ENCODE data around the gene HOPX.
"Not testable (repeated sequence)": the region's sequence is repeated elsewhere in the genome, so short reads cannot be mapped to it uniquely, and the experiment has no call there.

The HOPX gene, protein sequence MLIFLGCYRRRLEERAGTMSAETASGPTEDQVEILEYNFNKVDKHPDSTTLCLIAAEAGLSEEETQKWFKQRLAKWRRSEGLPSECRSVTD

DNA sequence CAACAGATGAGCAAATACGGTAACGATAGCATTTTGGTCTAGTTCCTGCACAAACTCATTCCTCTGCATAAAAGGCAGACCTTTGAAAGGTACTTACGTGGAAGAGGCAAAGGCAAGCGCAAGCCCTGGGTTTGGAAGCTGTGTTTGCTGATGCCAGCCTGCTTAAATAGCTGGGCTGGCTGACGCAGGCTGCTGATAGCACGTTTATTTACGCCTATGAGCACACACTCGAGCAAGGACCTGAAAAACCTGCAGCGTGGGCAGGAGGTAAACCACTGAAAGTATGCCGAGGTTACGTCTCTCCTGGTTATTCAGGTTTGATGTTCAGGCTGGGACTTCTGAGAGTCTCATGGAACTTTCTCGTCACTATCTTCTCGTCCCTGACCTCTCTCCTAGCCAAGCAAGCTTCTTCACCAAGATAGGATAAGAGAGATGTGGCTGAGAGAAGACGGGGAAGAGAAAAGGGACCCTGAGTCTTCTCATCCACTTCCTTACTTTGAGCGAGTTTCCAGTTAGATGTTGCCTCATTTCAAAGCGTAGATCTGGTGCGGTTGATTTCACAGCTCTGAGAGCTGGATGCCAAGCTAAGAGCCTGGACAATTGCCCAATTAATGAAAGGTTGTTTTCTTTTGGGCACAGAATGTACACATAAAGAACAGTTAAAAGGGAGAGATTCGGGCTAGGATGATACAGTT, at the start of gene HOPX:
Gene HOPX, minus strand, starts transcription at position 139 of the 695 bp plus-strand sequence. CDS start 23,480 bp downstream, outside the sequence.
- DNase-seq: no peak

DNA sequence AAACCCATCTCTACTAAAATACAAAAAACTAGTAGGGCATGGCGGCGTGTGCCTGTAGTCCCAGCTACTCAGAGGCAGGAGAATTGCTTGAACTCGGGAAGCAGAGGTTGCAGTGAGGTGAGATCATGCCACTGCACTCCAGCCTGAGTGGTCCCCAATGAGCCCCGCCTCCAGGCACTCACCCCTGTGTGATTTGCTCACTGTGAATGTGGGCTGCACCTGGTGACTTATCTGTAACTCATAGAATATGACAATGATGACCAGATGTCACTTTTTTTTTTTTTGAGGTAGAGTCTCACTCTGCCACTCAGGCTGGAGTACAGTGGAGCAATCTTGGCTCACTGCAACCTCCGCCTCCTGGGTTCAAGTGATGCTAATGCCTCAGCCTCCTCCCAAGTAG, 49.0 kb upstream of the HOPX start:
- no peak for DNase-seq

DNA sequence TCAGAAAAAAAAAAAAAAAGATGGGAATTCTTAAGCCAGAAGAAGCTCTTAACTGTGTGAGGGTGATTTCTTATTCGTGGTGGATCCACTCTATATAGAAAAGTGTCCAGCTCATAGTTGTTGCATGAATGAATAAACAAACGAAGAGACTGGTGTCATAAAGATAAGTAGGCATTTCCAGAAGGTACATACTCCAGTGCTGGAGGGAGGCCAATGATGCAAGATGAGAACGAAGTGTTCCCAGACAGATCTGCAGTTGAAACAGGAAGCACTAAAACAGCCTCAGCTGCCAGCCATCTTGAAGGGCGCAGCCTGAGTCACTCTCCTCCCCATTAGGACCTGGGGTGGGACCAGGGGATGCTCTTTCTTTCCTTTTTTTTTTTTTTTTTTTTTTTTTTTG, 47.4 kb upstream of the HOPX start:
- no peak for DNase-seq

DNA sequence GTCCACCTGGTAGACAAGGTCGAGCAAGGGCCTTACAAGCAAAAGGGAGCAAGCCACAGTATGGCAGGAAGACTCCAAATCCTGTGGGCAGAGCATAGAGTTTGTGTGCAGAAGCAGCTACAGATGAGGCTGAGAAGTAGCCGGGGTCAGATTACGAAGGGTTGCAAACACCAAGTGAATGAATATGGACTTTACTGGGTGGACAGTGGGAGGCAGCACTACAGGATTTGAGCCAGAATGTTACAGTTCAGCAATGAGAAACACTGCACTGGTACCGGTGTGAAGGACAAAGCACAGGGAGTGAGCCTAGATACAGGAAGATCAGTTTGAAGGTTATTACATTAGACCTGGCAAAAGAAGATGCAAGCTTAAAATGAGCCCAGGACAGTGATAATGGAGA, 46.1 kb upstream of the HOPX start:
- no peak for DNase-seq

DNA sequence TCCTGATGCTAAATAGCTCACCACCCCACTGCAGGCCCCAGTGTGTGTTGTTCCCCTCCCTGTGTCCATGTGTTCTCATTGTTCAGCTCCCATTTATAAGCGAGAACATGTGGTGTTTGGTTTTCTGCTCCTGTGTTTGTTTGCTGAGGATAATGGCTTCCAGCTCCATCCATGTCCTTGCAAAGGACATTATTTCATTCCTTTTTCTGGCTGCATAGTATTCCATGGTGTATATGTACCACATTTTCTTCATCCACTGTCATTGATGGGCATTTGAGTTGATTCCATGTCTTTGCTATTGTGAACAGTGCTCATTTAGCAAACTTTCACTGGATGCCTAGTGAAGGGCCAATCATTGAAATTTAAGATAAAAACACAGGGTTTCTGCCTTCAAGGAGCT, 45.5 kb upstream of the HOPX start:
- DNase-seq: not testable (repeated sequence)

DNA sequence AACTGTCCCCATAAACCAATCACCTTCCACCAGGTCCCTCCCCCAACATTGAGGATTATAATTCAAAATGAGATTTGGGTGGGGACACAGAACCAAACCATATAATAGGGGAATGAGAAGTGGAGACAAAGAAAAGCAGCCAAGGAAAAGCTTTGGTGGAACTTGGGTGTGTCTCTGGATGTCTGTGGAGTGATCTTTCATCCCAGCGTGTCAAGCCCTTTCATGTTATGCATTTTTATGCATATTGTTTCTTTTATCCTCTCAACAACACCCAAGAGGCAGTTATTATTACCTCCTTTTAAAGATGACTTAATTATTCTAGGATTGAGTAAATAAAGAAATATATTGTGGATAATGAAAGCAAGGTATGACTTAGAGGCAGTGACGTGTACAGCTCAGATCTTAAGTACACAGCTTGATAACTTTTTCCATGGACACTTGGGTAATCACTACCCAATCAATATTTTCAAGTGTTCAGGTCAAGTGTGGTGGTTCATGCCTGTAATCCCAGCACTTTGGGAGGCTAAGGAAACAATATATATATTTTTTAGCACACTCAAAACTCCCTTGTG, 42.6 kb upstream of the HOPX start:
- DNase-seq: no peak

DNA sequence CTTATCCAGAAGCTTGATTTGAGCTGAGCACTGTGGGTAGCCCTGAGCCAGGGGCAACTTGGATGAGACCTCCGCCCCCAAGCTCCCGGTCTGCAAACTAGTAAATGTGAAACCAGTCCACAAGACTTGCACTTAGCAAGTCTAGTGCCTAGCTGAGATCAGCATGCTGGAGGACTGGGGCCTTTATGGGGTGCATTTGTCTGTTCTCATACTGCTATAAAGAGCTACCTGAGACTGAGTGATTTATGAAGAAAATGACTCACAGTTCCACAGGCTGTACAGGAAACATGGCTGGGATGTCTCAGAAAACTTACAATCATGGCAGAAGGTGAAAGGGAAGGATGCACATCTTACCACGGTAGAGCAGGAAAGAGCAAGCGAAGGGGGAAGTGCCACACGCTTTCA, 42.1 kb upstream of the HOPX start:
- DNase-seq: no peak

DNA sequence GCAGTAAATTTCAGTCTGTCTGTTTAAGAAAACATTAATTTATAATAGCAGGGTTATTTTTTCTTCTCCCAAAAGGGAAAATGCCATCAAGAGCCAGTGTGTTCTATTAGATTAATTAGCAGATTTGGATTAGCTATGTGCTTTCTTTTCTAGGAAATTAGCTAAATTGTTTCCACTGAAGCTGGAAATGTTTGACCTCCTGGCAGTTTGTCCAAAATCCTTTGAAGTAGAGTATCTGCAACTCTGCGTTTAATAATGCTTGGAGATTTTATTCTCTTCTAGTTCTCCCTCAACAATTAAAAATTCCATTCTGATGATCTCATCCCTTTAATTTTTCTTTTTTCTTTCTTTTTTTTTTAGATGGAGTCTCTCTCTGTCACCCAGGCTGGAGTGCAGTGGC, 27.1 kb upstream of the HOPX start:
- DNase-seq: no peak

DNA sequence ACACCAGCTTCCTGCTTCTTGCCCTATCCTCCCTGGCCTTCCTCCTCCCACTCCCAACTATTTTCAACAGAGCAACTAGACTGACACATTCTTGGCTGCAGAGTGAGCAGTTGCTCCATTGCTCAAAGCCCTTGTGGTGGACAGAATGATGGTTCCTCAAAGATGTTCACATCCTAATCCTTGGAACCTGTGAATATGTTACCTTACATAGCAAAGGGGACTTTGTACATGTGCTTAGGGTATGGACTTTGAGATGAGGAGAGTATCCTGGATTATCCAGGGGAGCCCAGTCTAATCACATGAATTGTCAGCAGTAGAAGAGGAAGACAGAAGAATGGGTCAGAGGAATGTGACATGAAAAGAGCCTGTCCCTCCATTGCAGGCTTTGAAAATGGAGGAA, 24.9 kb upstream of the HOPX start:
- DNase-seq: no peak

DNA sequence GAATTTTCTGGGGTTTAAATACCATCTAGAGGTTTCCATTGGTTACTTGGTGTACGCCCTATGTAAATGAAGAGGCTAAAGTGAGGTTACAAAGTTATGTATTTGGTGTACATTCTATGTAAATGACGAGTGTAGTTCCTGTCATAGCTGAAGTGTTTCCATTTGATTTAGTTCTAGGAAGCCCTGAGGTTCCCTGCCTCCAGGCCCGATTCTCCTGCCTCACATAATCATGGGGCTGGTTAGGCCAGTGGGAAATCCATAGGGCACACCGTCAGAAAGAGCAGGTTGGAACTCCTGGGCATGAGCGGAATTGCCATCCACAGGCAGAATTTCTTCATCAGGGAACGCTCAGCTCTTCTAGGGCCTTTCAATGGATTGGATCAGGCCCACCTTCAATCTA, 24.2 kb upstream of the HOPX start:
- no peak for DNase-seq

DNA sequence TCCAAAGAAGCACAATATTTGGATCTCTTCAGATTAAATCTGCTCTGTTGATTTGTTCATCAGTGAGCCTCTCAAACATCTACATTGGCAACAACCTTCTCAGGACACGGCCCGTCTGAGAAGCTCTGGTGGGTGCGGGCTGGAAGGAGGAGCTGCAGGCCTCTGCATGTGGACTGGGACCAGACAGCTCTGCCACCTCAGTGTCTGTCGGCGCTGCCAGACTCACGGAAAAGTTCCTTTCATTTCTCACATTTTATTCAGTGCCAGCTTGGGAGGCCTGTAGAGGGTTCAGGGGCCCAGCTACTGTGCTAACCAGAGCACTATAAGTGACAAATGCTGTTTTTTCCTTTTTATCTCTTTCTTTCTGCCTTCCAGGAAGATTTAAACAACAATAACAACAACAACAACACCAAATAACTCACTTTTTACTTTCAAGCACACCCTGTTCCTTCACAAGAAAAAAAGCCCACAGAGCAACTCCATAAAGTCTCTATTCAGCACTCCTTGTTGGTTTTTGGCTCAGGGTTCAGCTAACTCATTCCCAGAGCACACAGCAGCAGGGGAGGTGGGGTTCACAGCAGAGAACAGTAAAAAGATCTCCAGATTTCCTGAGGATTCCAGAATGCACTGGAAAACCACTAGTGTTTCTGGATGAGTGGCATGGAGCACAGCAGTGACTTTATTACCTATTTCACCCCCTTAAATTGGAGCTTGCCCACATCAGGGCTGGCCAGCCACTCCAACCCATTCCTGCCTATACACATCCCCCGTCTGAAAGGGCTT, 23.2 kb upstream of the HOPX start:
- no peak for DNase-seq

DNA sequence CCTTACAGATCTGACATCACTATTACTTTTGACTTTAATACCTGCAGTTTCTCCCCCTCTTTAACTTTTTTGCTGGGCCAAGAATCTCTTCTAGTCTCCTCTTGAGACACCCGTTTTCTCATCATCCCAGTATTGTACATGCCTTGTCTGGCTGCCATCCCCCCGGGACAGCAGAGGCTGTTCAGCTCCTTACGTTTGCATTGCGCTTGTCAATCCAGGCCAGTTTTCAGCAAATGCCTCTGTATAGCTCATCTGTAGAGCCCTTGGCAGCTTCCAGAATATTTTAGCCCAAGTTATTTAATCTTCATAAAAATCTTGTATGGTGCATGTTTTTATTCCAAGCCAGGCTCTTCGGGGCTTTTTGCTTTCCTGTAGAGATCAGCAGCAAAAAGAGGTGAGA, 22.3 kb upstream of the HOPX start:
- no peak for DNase-seq

DNA sequence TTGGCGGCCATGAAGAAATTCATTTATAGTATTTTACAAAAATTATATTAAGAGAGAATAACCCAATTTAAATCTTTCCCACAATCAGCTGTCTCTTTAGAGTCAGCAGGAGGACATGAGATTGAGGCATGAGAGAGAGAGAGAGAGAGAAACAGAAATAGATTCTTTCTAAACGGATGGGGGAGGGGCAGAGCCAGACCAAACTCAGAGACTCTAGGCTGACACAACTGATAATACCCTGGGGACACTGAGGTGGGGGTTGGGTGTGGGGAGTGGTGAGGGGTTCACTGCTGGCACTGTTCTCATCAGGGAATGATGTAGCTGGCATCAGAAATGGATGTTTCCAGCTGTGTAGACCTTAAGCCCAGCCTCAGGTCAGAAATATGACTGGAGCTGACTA, 20.5 kb upstream of the HOPX start:
- DNase-seq: no peak

DNA sequence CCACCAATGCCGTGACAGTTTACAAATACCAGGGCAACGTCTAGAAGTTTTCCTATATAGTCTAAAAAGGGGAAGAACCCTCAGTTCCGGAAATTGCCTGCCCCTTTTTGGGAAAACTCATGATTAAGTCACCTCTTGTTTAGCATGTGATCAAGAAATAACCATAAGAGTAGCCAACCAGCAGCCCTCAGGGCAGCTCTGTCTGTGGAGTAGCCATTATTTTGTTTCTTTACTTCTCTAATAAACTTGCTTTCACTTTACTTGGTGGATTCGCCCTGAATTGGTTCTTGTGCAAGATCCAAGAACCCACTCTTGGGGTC, 20.0 kb upstream of the HOPX start:
- no peak for DNase-seq

DNA sequence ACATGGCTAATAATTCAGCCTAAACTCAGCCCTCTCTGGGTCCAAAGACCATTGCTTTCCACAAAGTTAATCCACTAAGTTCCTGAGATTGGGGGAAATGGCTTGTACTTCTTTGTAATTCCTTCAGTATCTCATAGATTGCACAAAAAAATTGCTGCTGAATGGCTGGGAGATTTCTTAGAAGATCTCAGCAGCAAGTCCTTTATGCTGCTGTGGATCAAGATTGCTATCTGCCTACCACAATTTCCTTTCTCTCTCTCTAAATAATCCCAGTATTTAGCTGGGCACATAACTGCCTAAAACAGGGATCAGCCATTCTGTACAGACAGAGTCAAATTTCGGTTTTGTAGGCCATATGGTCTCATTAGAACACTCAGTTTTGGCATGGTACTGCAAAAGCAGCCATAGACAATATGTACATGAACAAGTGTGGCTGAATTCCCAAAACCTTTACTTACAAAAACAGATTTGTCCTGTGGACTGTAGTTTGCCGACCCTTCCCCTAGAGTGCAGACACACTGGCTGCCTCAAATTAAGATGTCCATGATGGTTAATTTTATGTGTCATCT, 18.5 kb upstream of the HOPX start:
- no peak for DNase-seq

DNA sequence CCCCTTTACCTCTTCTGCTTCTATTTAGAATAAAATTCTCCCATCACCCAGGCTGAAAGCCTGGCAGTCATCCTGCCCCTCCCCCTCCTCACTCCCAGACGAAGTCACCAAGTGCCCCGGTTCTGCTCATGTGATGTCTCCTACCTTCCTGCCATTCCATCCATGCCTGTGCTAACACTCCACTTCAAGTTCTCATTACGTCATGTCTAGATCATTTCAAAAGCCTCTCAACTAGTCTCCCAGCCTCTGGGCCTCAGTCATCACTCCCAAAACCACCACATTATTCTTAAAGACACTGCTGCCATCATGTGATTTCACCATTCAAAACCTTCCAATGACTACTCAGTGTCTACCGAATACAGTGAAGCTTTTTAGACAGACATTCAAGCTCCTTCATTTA, 17.2 kb upstream of the HOPX start:
- DNase-seq: no peak

DNA sequence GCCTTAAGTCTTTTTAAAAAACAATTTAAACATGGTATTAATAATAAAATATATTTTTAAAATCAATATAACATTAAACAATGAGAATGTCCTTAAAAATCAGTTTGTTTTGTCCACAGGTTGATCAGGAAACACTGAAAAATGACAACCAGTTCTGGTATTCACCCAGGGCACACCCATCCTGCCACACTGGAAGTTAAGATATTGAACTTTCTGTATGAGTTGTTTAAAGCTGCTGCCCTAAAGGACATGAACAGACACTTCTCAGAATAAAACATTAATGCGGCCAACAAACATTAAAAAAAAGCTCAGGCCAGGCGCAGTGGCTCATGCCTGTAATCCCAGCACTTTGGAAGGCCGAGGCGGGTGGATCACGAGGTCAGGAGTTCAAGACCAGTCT, 15.0 kb upstream of the HOPX start:
- DNase-seq: no peak

DNA sequence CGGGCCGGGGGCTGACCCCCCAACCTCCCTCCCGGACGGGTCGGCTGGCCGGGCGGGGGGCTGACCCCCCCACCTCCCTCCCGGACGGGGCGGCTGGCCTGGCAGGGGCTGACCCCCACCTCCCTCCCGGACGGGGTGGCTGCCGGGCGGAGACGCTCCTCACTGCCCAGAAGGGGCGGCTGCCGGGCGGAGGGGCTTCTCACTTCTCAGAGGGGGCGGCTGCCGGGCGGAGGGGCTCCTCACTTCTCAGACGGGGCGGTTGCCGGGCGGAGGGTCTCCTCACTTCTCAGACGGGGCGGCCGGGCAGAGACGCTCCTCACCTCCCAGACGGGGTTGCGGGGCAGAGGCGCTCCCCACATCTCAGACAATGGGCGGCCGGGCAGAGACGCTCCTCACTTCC, 12.4 kb upstream of the HOPX start:
- DNase-seq: not testable (repeated sequence)

DNA sequence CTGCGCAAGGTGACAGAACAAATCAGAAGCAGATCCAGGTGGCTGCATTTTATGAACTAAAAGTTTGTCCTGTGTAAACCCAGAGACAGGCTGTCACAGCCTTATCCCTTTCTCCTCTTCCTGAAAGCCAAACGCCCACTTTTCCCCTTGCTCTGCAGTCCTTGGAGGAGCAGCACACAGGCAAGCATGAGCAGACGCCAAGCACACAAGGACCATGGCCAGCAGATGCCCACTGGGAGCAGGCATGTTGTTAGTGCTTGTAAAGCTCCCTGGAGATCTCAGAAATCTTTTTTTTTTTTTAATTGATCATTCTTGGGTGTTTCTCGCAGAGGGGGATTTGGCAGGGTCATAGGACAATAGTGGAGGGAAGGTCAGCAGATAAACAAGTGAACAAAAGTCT, 11.5 kb upstream of the HOPX start:
- DNase-seq: no peak

DNA sequence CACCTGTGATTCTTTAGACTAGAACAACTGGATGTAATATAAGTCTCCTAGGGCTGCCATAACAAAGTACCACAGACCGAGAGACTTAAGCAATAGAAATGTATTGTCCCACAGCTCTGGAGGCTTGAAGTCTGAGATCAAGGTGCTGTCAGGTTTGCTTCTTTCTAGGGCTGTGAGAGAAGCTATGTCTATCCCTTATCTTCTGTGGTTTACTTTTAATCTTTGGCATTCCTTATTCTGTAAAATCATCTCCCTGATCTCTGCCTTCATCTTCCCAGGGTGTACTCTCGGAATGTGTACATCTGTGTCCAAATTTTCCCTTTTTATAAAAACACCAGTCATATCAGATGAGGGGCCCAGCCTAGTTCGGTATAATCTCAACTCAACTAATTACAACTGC, 10.3 kb upstream of the HOPX start:
- no peak for DNase-seq

DNA sequence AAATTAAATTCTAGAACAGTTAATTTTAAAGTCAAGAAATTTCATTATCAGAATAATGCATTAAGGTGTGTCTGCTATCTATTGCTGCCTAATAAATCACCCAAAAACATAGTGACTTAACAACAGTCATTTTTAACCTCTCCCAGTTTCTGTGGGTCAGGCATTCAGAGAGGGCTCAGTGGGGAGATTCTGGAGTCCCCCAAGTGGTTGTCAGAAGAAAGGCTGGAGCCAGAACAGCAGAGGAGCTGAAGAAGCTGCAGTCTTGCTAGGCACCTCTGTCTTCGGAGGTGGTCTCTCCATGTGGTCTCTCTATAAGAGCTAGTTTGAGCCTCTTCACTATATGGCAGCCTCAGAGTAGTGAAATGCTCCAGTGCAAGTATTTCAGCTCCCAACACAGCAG, 9.3 kb upstream of the HOPX start:
- DNase-seq: no peak

DNA sequence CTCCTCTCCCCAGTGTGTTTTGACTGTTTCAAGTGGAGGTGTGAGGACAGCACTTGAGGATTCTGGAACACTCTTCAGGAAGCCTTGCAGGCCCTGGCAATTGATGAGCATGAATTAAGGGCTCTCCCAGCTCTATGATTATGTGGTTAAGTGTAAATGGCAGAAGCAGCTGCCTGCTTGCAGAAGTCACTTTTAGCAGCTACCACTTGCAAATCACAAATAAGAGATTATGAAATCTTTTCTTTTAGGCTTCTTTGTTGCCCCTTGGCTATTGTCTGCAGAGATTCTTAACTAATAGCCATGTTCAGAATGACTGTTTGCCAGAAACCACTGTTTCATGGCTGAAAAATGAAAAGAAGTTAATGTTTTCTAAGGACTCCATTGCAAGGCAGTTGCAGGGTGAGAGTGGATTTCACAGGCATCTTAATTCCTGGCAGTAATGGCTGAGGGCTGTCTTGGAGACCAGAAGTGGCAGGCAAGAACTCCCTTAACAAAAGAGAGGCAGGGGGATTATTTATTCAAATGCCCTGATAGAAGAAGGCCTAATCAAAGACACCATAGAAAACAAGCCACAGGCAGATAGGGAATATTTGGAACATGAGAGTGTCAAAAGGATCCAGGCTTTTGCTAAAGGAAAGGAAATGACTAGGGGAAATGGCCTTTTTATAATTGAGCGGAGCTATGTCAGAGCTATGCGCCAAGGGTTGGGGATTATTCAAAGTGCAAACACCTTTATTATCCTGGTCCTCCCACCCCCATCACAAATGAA, 8.3 kb upstream of the HOPX start:
- no peak for DNase-seq

DNA sequence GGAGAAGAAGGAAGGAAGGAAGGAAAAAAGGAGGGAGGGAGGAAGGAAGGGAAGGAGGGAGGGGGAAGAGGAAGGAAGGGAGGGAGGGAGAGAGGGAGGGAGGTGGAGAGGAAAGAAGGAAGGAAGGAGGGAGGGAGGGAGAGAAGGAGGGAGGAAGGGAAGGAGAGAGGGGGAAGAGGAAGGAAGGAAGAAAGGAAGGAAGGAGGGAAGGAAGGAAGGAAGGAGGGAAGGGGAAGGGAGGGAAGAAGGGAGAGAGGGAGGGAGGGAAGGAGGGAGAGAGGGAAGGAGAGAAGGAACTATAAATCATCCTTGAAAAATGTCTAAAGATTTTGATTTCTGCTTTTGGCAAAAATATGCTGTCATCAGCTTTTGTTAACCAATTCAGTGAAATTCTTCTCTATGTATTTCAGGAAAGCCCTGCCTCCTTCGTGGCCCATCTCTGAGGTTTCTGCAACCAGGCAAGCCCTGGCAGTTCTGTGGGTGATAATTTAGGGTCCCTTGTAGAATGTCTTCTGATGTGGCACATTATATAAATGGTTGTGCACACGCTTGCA, 7.1 kb upstream of the HOPX start:
- no peak for DNase-seq
